ENCODE results near the gene CACNA1I.

The CACNA1I gene

DNA sequence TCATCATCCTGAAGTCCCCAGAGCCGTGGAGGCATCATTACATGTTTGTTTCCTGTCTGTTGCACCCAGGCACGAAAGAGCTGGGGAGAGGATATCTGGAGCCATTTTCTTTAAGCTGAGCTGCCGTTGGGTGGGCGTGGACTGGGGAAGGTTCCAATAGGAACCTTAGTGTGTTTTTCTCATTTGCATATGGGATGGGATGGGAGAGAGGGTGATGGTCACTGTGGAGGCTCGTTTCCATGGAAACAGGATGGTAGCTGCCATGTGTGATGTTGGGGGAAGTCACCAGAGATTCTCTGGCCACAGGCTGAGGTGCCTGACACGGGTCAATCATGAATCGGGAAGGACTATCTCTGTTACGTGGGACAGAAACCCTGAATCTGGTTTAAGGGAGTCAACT, 39.7 kb downstream of the CACNA1I start:
- TF ChIP-seq EZH2phosphoT487 (conservative IDR thresholded peaks at IDR 0.05; ENCODE audit: low read length) = no peak
- TF ChIP-seq, protein P1, sequence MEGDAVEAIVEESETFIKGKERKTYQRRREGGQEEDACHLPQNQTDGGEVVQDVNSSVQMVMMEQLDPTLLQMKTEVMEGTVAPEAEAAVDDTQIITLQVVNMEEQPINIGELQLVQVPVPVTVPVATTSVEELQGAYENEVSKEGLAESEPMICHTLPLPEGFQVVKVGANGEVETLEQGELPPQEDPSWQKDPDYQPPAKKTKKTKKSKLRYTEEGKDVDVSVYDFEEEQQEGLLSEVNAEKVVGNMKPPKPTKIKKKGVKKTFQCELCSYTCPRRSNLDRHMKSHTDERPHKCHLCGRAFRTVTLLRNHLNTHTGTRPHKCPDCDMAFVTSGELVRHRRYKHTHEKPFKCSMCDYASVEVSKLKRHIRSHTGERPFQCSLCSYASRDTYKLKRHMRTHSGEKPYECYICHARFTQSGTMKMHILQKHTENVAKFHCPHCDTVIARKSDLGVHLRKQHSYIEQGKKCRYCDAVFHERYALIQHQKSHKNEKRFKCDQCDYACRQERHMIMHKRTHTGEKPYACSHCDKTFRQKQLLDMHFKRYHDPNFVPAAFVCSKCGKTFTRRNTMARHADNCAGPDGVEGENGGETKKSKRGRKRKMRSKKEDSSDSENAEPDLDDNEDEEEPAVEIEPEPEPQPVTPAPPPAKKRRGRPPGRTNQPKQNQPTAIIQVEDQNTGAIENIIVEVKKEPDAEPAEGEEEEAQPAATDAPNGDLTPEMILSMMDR (IDR thresholded peaks at IDR 0.05; ENCODE audit: insufficient read depth, low read length, poor library complexity, severe bottlenecking) = no peak
- H3K9me2 ChIP-seq (replicated peaks; ENCODE audit: insufficient read depth, low read length) = no peaks in the 10 kb centered on the region
- H3K27me3 ChIP-seq (ENCODE audit: low read length) = 0 out of 2 replicates have a peak, but pooled peaks cover 3% of the 10 kb centered on the region
- no peaks in the 10 kb centered on the region for H3F3A ChIP-seq (ENCODE audit: insufficient read depth)
- H3K9ac ChIP-seq (ENCODE audit: low read length) = no peak overlapping the region
- H3K9me3 ChIP-seq (ENCODE audit: insufficient read depth, low read length) = no peaks in the 10 kb centered on the region
- no peak overlapping the region for H3K27ac ChIP-seq (ENCODE audit: low read depth, low read length)
- H3K4me3 ChIP-seq (ENCODE audit: insufficient read depth, low read length, poor library complexity, severe bottlenecking) = no peak overlapping the region
- no peaks in the 10 kb centered on the region for H3K79me2 ChIP-seq (ENCODE audit: insufficient read depth, low read length)
- H3K4me2 ChIP-seq (ENCODE audit: low read depth, low read length, poor library complexity, severe bottlenecking) = no peak overlapping the region
- H3K36me3 ChIP-seq (ENCODE audit: low read length) = no peaks in the 10 kb centered on the region
- no peaks in the 10 kb centered on the region for H4K20me1 ChIP-seq (ENCODE audit: low read depth, low read length)
- no peak overlapping the region for H2AFZ ChIP-seq (ENCODE audit: low read depth, low read length, severe bottlenecking)

DNA sequence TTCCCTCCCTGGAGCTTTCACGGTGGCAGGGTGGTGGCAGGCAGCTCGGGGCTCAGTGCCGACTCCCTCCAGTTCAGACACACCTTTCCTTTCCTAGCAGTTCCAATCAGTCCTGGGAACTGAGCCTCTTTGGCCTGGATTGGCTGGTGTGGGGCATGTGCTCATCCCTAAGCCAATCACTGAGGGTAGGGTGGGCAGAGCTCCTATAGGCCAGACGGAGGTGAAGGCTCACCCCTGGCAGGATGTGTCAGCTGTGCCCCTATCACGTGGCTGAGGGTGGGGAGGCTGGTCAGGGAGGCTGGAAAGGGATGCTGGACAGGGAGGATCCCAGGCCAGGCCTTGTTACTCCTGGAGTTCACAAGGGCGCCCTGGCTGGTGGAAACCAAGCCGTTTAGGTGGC, 40.2 kb downstream of the CACNA1I start:
- Histone ChIP-seq H3F3A (ENCODE audit: insufficient read depth) (no peaks in the 10 kb centered on the region), H3K4me3 (ENCODE audit: insufficient read depth, low read length, poor library complexity, severe bottlenecking) (no peak overlapping the region), H3K4me2 (ENCODE audit: low read depth, low read length, poor library complexity, severe bottlenecking) (no peak overlapping the region), H3K36me3 (ENCODE audit: low read length) (no peaks in the 10 kb centered on the region), H2AFZ (ENCODE audit: low read depth, low read length, severe bottlenecking) (no peak overlapping the region), H3K9ac (ENCODE audit: low read length) (no peak overlapping the region), H3K9me2 (replicated peaks; ENCODE audit: insufficient read depth, low read length) (no peaks in the 10 kb centered on the region), H3K79me2 (ENCODE audit: insufficient read depth, low read length) (no peaks in the 10 kb centered on the region), H4K20me1 (ENCODE audit: low read depth, low read length) (no peaks in the 10 kb centered on the region), H3K27me3 (ENCODE audit: low read length) (0 out of 2 replicates have a peak, but pooled peaks cover 3% of the 10 kb centered on the region), H3K9me3 (ENCODE audit: insufficient read depth, low read length) (no peaks in the 10 kb centered on the region), H3K27ac (ENCODE audit: low read depth, low read length) (no peak overlapping the region)
- no peak for TF ChIP-seq EZH2phosphoT487 (conservative IDR thresholded peaks at IDR 0.05; ENCODE audit: low read length)
- TF ChIP-seq, protein P1 (IDR thresholded peaks at IDR 0.05; ENCODE audit: insufficient read depth, low read length, poor library complexity, severe bottlenecking) = no peak

DNA sequence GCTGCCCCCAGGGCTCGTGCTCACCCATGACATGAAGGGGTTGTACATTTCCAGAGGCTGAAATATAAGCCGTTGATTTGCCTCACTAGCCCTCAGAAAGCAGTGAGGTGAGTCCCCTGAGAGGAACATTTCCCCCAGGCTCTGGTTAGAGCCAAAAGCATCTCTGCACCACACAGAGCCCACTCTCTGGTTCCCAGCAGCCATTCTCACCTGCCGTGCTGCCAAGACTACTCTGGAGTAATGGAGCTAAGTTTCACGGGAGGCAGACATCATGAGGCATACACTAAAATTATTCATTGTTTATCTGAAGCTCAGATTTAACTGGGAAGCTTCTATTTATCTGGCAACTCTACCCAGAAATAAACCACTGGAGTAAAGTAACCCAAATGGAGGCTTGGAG, 40.8 kb downstream of the CACNA1I start:
- 0 out of 2 replicates have a peak, but pooled peaks cover 3% of the 10 kb centered on the region for H3K27me3 ChIP-seq (ENCODE audit: low read length)
- H2AFZ ChIP-seq (ENCODE audit: low read depth, low read length, severe bottlenecking) = no peak overlapping the region
- H3K4me3 ChIP-seq (ENCODE audit: insufficient read depth, low read length, poor library complexity, severe bottlenecking) = no peak overlapping the region
- no peak overlapping the region for H3K9ac ChIP-seq (ENCODE audit: low read length)
- no peaks in the 10 kb centered on the region for H3K9me3 ChIP-seq (ENCODE audit: insufficient read depth, low read length)
- H3K79me2 ChIP-seq (ENCODE audit: insufficient read depth, low read length) = no peaks in the 10 kb centered on the region
- H4K20me1 ChIP-seq (ENCODE audit: low read depth, low read length) = no peaks in the 10 kb centered on the region
- H3F3A ChIP-seq (ENCODE audit: insufficient read depth) = no peaks in the 10 kb centered on the region
- no peak overlapping the region for H3K4me2 ChIP-seq (ENCODE audit: low read depth, low read length, poor library complexity, severe bottlenecking)
- H3K9me2 ChIP-seq (replicated peaks; ENCODE audit: insufficient read depth, low read length) = no peaks in the 10 kb centered on the region
- no peak overlapping the region for H3K27ac ChIP-seq (ENCODE audit: low read depth, low read length)
- no peaks in the 10 kb centered on the region for H3K36me3 ChIP-seq (ENCODE audit: low read length)
- TF ChIP-seq, protein P1 (IDR thresholded peaks at IDR 0.05; ENCODE audit: insufficient read depth, low read length, poor library complexity, severe bottlenecking) = no peak
- TF ChIP-seq EZH2phosphoT487 (conservative IDR thresholded peaks at IDR 0.05; ENCODE audit: low read length) = no peak

Data from SU-DHL-6 (cell line).